ENCODE data around the gene LMO7. TPM values are rescaled to one million over a fixed set of nuclear protein-coding genes. Genes with fewer than 3 reads are reported as not detected.
A peak's percentile ranks its signal among the peaks of the same experiment; 100 is the strongest.

LMO7 gene
- total and polyA plus RNA-seq, 2 of the 4 experiments (the other 2 are of a cell fraction): 266 to 367 TPM

DNA sequence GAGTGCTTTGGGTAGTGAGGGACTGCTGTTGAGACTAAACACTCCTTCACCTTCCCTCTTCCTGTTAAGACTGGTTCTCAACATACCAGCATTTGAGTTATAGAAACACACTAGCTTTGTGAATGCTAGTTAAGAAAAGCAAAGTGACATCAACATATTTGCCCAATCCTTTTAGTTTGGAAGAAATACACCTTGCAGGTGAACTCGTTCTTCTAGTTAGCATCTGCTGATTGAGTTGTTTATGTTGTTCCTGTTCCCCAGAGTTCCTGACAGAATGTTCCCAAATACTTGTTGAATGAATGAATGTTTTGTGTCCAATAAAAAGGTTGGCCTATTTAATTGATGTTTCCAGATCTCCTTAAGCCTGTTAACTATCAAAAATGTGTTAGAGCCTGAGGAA lies 7.1 kb downstream of the LMO7 start:
- Histone ChIP-seq H3K4me1 (ENCODE audit: control insufficient read depth, insufficient read depth, low read length) (peaks cover 23% of the 10 kb centered on the region), H3K23ac (ENCODE audit: low read depth, low read length) (peak overlapping the region; percentile 22), H3K14ac (replicated peaks; ENCODE audit: low read depth, low read length) (no peak overlapping the region; the same call in 1 of the 2 replicates), H3K27me3 (ENCODE audit: control insufficient read depth, insufficient read depth, low read length) (no peaks in the 10 kb centered on the region), H4K8ac (ENCODE audit: low read depth in 2 of 2, low read length in 2 of 2) (no peak overlapping the region), H3K79me1 (ENCODE audit: low read depth in 1 of 2, low read length in 2 of 2) (peaks cover 5 to 54% of the 10 kb centered on the region in 2 experiments; a peak in 3 of 4 replicates), H3K9me3 (ENCODE audit: control insufficient read depth, insufficient read depth, low read length) (no peaks in the 10 kb centered on the region), H2AFZ (replicated peaks; ENCODE audit: low read length, poor library complexity) (no peak overlapping the region), H4K20me1 (ENCODE audit: insufficient read depth, low read length) (peaks cover 94% of the 10 kb centered on the region), H4K91ac (ENCODE audit: insufficient read depth, low read depth, low read length) (no peak overlapping the region), H3K27ac (ENCODE audit: insufficient read depth, low read length) (no peak overlapping the region), H3K4ac (ENCODE audit: low read depth, low read length) (no peak overlapping the region), H3K9ac (ENCODE audit: low read depth, low read length) (no peak overlapping the region), H3K36me3 (ENCODE audit: control insufficient read depth, insufficient read depth, low read length) (peaks cover 9% of the 10 kb centered on the region), H2AK9ac (replicated peaks; ENCODE audit: low read depth, low read length, poor library complexity) (no peak overlapping the region), H3K4me2 (ENCODE audit: low read depth, low read length) (no peak overlapping the region), H2BK20ac (ENCODE audit: low read depth, low read length) (no peak overlapping the region), H3K4me3 (ENCODE audit: insufficient read depth, low read depth, low read length) (no peak overlapping the region), H2BK120ac (ENCODE audit: low read depth, low read length) (no peak overlapping the region), H3K9me1 (ENCODE audit: insufficient read depth, low read length) (peaks cover 28% of the 10 kb centered on the region), H2AK5ac (ENCODE audit: low read depth, low read length) (no peak overlapping the region), H4K5ac (ENCODE audit: low read depth, low read length) (no peak overlapping the region), H3K18ac (ENCODE audit: low read depth, low read length) (no peak overlapping the region), H2BK5ac (ENCODE audit: low read depth, low read length, poor library complexity, severe bottlenecking) (peak overlapping the region; percentile 52), H2BK15ac (ENCODE audit: low read depth, low read length) (no peak overlapping the region), H3K56ac (ENCODE audit: extremely low read depth, insufficient read depth, low read length) (no peak overlapping the region)
- no TSS peak for BruUV-seq (replicated peaks)
- in situ Hi-C loops (cut with MboI; ENCODE audit: low sequenced_read_pairs): no loop called here
- ATAC-seq (ENCODE audit: low read depth): no peak
- ChIA-PET POLR2A (ENCODE audit: unreplicated experiment) (no interaction called here), CTCF (interaction anchor here (0.6 kb wide), 1 partner anchor 15 kb away, joined by 3 read pairs; no protein-coding TSS in a partner anchor)
- no CpG with 5 or more reads among the region's 1 CpG for WGBS, 2 experiments (ENCODE audit: extremely low coverage in 2 of 2, insufficient read length in 1 of 2)
- no peak for DNase-seq
- intact Hi-C loops (cut with micrococcal nuclease): no loop called here
- TF ChIP-seq, protein P1, sequence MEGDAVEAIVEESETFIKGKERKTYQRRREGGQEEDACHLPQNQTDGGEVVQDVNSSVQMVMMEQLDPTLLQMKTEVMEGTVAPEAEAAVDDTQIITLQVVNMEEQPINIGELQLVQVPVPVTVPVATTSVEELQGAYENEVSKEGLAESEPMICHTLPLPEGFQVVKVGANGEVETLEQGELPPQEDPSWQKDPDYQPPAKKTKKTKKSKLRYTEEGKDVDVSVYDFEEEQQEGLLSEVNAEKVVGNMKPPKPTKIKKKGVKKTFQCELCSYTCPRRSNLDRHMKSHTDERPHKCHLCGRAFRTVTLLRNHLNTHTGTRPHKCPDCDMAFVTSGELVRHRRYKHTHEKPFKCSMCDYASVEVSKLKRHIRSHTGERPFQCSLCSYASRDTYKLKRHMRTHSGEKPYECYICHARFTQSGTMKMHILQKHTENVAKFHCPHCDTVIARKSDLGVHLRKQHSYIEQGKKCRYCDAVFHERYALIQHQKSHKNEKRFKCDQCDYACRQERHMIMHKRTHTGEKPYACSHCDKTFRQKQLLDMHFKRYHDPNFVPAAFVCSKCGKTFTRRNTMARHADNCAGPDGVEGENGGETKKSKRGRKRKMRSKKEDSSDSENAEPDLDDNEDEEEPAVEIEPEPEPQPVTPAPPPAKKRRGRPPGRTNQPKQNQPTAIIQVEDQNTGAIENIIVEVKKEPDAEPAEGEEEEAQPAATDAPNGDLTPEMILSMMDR (conservative IDR thresholded peaks at IDR 0.05; ENCODE audit: low read depth, low read length): no peak
- TF ChIP-seq, protein P2, sequence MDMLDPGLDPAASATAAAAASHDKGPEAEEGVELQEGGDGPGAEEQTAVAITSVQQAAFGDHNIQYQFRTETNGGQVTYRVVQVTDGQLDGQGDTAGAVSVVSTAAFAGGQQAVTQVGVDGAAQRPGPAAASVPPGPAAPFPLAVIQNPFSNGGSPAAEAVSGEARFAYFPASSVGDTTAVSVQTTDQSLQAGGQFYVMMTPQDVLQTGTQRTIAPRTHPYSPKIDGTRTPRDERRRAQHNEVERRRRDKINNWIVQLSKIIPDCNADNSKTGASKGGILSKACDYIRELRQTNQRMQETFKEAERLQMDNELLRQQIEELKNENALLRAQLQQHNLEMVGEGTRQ (IDR thresholded peaks at IDR 0.05; ENCODE audit: low read depth, low read length): no peak
- TF ChIP-seq FOS (IDR thresholded peaks at IDR 0.05; ENCODE audit: low read depth, low read length) (no peak), POLR2A (IDR thresholded peaks at IDR 0.05; ENCODE audit: low read depth, low read length) (no peak), NFE2L2 (IDR thresholded peaks at IDR 0.05; ENCODE audit: low read depth, low read length) (no peak), MAZ (IDR thresholded peaks at IDR 0.05; ENCODE audit: borderline replicate concordance, low read depth, low read length) (no peak), CHD1 (IDR thresholded peaks at IDR 0.05; ENCODE audit: low read depth, low read length) (no peak), MXI1 (IDR thresholded peaks at IDR 0.05; ENCODE audit: borderline replicate concordance, low read depth, low read length) (no peak), RCOR1 (IDR thresholded peaks at IDR 0.05; ENCODE audit: insufficient replicate concordance, low read length) (no peak), RFX5 (IDR thresholded peaks at IDR 0.05; ENCODE audit: low read depth, low read length) (no peak), BHLHE40 (IDR thresholded peaks at IDR 0.05; ENCODE audit: low read depth, low read length) (no peak), CEBPB (IDR thresholded peaks at IDR 0.05; ENCODE audit: low read depth, low read length) (no peak), SMC3 (IDR thresholded peaks at IDR 0.05; ENCODE audit: low read depth, low read length) (no peak), MAFK (IDR thresholded peaks at IDR 0.05; ENCODE audit: low read depth, low read length) (no peak), RAD21 (IDR thresholded peaks at IDR 0.05; ENCODE audit: low read length) (no peak)
- TF ChIP-seq, protein P3, sequence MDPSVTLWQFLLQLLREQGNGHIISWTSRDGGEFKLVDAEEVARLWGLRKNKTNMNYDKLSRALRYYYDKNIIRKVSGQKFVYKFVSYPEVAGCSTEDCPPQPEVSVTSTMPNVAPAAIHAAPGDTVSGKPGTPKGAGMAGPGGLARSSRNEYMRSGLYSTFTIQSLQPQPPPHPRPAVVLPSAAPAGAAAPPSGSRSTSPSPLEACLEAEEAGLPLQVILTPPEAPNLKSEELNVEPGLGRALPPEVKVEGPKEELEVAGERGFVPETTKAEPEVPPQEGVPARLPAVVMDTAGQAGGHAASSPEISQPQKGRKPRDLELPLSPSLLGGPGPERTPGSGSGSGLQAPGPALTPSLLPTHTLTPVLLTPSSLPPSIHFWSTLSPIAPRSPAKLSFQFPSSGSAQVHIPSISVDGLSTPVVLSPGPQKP (IDR thresholded peaks at IDR 0.05; ENCODE audit: borderline replicate concordance, low read depth, low read length): no peak
- dilution Hi-C loops (cut with HindIII; ENCODE audit: low sequenced_read_pairs, unreplicated experiment): no loop called here
